Activated B cell treated with CpG ODN at 0.5 μM for 24 hours (primary cell): ENCODE results near the gene ACSL4. TPM values are rescaled to one million over a fixed set of nuclear protein-coding genes. Genes with fewer than 3 reads are reported as not detected.

Source experiments
- ATAC-seq: fragments of 200-7000 bp; cut with Tn5 transposase; one replicate; pipeline ENCODE4 v1.10.0; 2021; ENCODE audit warnings: low read depth, mild to moderate bottlenecking, moderate library complexity
- CTCF ChIA-PET: fragments of 350-600 bp; sonication (Branson Sonifier 250); formaldehyde crosslinking; loops from one replicate; lab custom pipeline; 2021; ENCODE audit warnings: antibody characterized with exemption; lab: Charles Lee
- POLR2A ChIA-PET: fragments of 350-600 bp; sonication (Branson Sonifier 250); formaldehyde crosslinking; loops from one replicate; lab custom pipeline; 2021; ENCODE audit warnings: antibody characterized with exemption; lab: Charles Lee
- DNase-seq: peaks from one replicate; pipeline ENCODE4 v3.0.0; 2022
- H3K27ac Mint-ChIP-seq: one replicate; pipeline ENCODE4 v1.8.0; 2020; ENCODE audit warnings: mixed read lengths
- H3K27me3 Mint-ChIP-seq: one replicate; pipeline ENCODE4 v1.8.0; 2021; ENCODE audit warnings: mixed read lengths
- H3K36me3 Mint-ChIP-seq: one replicate; pipeline ENCODE4 v1.8.0; 2021; ENCODE audit warnings: low read depth, mixed read lengths
- H3K4me1 Mint-ChIP-seq: one replicate; pipeline ENCODE4 v1.8.0; 2021; ENCODE audit warnings: mixed read lengths
- H3K4me3 Mint-ChIP-seq: one replicate; pipeline ENCODE4 v1.8.0; 2020; ENCODE audit warnings: mild to moderate bottlenecking, mixed read lengths
- H3K9me3 Mint-ChIP-seq: one replicate; pipeline ENCODE4 v1.8.0; 2020; ENCODE audit warnings: mixed read lengths
- CTCF ChIP-seq: fragments of 200-600 bp; IDR thresholded peaks from one replicate; pipeline ENCODE4 v1.8.0; 2022; ENCODE audit warnings: antibody characterized with exemption, mild to moderate bottlenecking
- intact Hi-C: fragments of 100-400 bp; cut with micrococcal nuclease; formaldehyde crosslinking; loops from one replicate; pipeline ENCODE4 v1.15.1; 2024
- total RNA-seq: library from RNA; stranded (reverse); gene quantifications from 2 replicates; pipeline ENCODE4 v1.2.3, GENCODE V29; 2022

ACSL4 gene
- total RNA-seq, 1 donor from 2014 or later = 55.2 TPM

GRCh38 chrX:109707720-109708119 is 25.3 kb downstream of the ACSL4 start:
- H3K36me3 Mint-ChIP-seq = peaks cover 1% of the 10 kb centered on the region
- TF ChIP-seq CTCF = no peak
- peaks cover 50% of the 10 kb centered on the region for H3K4me1 Mint-ChIP-seq
- DNase-seq (no peak), ATAC-seq (peak; percentile 17)
- no peaks in the 10 kb centered on the region for H3K27me3 Mint-ChIP-seq
- POLR2A ChIA-PET = no interaction called here
- intact Hi-C loops = loop anchor here (2.0 to 10.0 kb wide), 4 partner anchors 25 to 297 kb away; partner anchors contain the start of genes ACSL4, GUCY2F, NXT2 and TMEM164
- peak overlapping the region; percentile 55 for H3K4me3 Mint-ChIP-seq
- CTCF ChIA-PET = no interaction called here
- H3K27ac Mint-ChIP-seq = peak overlapping the region; percentile 61
- no peaks in the 10 kb centered on the region for H3K9me3 Mint-ChIP-seq

- no peaks in the 10 kb centered on the region for H3K9me3 Mint-ChIP-seq
- H3K27ac Mint-ChIP-seq = peak overlapping the region; percentile 61
- H3K4me1 Mint-ChIP-seq = peaks cover 48% of the 10 kb centered on the region
- no peaks in the 10 kb centered on the region for H3K27me3 Mint-ChIP-seq
- ATAC-seq (no peak), DNase-seq (no peak)
- peak overlapping the region; percentile 55 for H3K4me3 Mint-ChIP-seq
- CTCF ChIA-PET = no interaction called here
- intact Hi-C loops = loop anchor here (10.0 kb wide), 2 partner anchors 223 to 297 kb away; partner anchors contain the start of genes GUCY2F and TMEM164
- POLR2A ChIA-PET = no interaction called here
- TF ChIP-seq CTCF = no peak
- peaks cover 1% of the 10 kb centered on the region for H3K36me3 Mint-ChIP-seq
Measured at GRCh38 chrX:109707319-109707718, 25.7 kb downstream of the ACSL4 start.

- H3K4me1 Mint-ChIP-seq = peaks cover 41% of the 10 kb centered on the region
- ChIA-PET POLR2A (no interaction called here), CTCF (no interaction called here)
- no peak overlapping the region for H3K4me3 Mint-ChIP-seq
- no peaks in the 10 kb centered on the region for H3K9me3 Mint-ChIP-seq
- H3K36me3 Mint-ChIP-seq = peaks cover 3% of the 10 kb centered on the region
- no peak for ATAC-seq
- TF ChIP-seq CTCF = no peak
- DNase-seq = no peak
- intact Hi-C loops = loop anchor here (10.0 kb wide), 2 partner anchors 220 to 300 kb away; partner anchors contain the start of genes GUCY2F and TMEM164
- no peaks in the 10 kb centered on the region for H3K27me3 Mint-ChIP-seq
- no peak overlapping the region for H3K27ac Mint-ChIP-seq
Measured at GRCh38 chrX:109704563-109704962, 28.5 kb downstream of the ACSL4 start.

- no peak for DNase-seq
- ATAC-seq = no peak
- peaks cover 12% of the 10 kb centered on the region for H3K36me3 Mint-ChIP-seq
- no peaks in the 10 kb centered on the region for H3K27me3 Mint-ChIP-seq
- POLR2A ChIA-PET = no interaction called here
- no peaks in the 10 kb centered on the region for H3K9me3 Mint-ChIP-seq
- TF ChIP-seq CTCF = no peak
- peaks cover 7% of the 10 kb centered on the region for H3K4me1 Mint-ChIP-seq
- CTCF ChIA-PET = no interaction called here
- intact Hi-C loops = no loop called here
- H3K27ac Mint-ChIP-seq = no peak overlapping the region
- no peak overlapping the region for H3K4me3 Mint-ChIP-seq
Measured at GRCh38 chrX:109697855-109698254, 35.2 kb downstream of the ACSL4 start.

GRCh38 chrX:109696146-109696740 is 36.8 kb downstream of the ACSL4 start:
- ChIA-PET CTCF (no interaction called here), POLR2A (no interaction called here)
- no peak overlapping the region for H3K27ac Mint-ChIP-seq
- H3K36me3 Mint-ChIP-seq = peaks cover 10% of the 10 kb centered on the region
- TF ChIP-seq CTCF = no peak
- ATAC-seq = no peak
- intact Hi-C loops = no loop called here
- peaks cover 6% of the 10 kb centered on the region for H3K4me1 Mint-ChIP-seq
- H3K27me3 Mint-ChIP-seq = no peaks in the 10 kb centered on the region
- no peaks in the 10 kb centered on the region for H3K9me3 Mint-ChIP-seq
- DNase-seq = no peak
- H3K4me3 Mint-ChIP-seq = no peak overlapping the region
